Neural progenitor cell (in vitro differentiated cells): ENCODE data around the gene FAM216A. TPM values are rescaled to one million over a fixed set of nuclear protein-coding genes. Genes with fewer than 3 reads are reported as not detected.
"Not testable (repeated sequence)": the region's sequence is repeated elsewhere in the genome, so short reads cannot be mapped to it uniquely, and the experiment has no call there.

Experiments
- DNase-seq: peaks from one replicate; pipeline ENCODE4 v3.0.0-alpha.2; 2016; ENCODE audit warnings: low spot score
- H2AFZ ChIP-seq: fragments of 200-600 bp; sonication (generic); replicated peaks from 2 replicates; pipeline ENCODE4 v1.6.1; 2016; ENCODE audit warnings: antibody characterized with exemption
- H3F3A ChIP-seq: fragments of 200-600 bp; sonication (generic); 2 replicates; pipeline ENCODE4 v1.6.1; 2016; ENCODE audit warnings: antibody characterized with exemption, low read depth
- H3K27ac ChIP-seq: fragments of 200-600 bp; sonication (generic); 2 replicates; pipeline ENCODE4 v1.5.1; 2016; ENCODE audit warnings: mild to moderate bottlenecking
- H3K27me3 ChIP-seq: fragments of 200-600 bp; sonication (generic); 2 replicates; pipeline ENCODE4 v1.6.1; 2016; ENCODE audit warnings: mild to moderate bottlenecking, moderate library complexity
- H3K36me3 ChIP-seq: fragments of 200-600 bp; sonication (generic); 2 replicates; pipeline ENCODE4 v1.5.1; 2016
- H3K4me1 ChIP-seq: fragments of 200-600 bp; sonication (generic); 2 replicates; pipeline ENCODE4 v1.6.1; 2016; ENCODE audit warnings: mixed run types
- H3K4me2 ChIP-seq: fragments of 200-600 bp; sonication (generic); 2 replicates; pipeline ENCODE4 v1.6.1; 2016
- H3K4me3 ChIP-seq: fragments of 200-600 bp; sonication (generic); 2 replicates; pipeline ENCODE4 v1.5.1; 2016
- H3K79me2 ChIP-seq: fragments of 200-600 bp; sonication (generic); 2 replicates; pipeline ENCODE4 v1.6.1; 2016; ENCODE audit warnings: low read depth
- H3K9ac ChIP-seq: fragments of 200-600 bp; sonication (generic); 2 replicates; pipeline ENCODE4 v1.6.1; 2016
- H3K9me3 ChIP-seq: fragments of 200-600 bp; sonication (generic); 2 replicates; pipeline ENCODE4 v1.5.1; 2016; ENCODE audit warnings: low read depth
- H4K20me1 ChIP-seq: fragments of 200-600 bp; sonication (generic); 2 replicates; pipeline ENCODE4 v1.6.1; 2016; ENCODE audit warnings: low read depth
- H3K27ac Mint-ChIP-seq: 3 replicates; pipeline ENCODE4 v1.8.0; 2021; ENCODE audit warnings: mixed read lengths
- H3K27me3 Mint-ChIP-seq: 2 replicates; pipeline ENCODE4 v1.8.0; 2022; ENCODE audit warnings: low read depth, mild to moderate bottlenecking, inconsistent platforms, moderate library complexity, mixed read lengths; ENCODE audit not compliant: insufficient read depth
- H3K36me3 Mint-ChIP-seq: 3 replicates; pipeline ENCODE4 v1.8.0; 2021; ENCODE audit warnings: mixed read lengths
- H3K4me1 Mint-ChIP-seq: 3 replicates; pipeline ENCODE4 v1.8.0; 2021; ENCODE audit warnings: mixed read lengths
- H3K4me3 Mint-ChIP-seq: 3 replicates; pipeline ENCODE4 v1.8.0; 2021; ENCODE audit warnings: mild to moderate bottlenecking, moderate library complexity, mixed read lengths
- H3K9me3 Mint-ChIP-seq: 3 replicates; pipeline ENCODE4 v1.8.0; 2020; ENCODE audit warnings: mixed read lengths
- EZH2 ChIP-seq: fragments of 200-600 bp; sonication (generic); IDR thresholded peaks from 2 replicates; pipeline ENCODE4 v1.6.1; 2017; ENCODE audit warnings: antibody characterized with exemption, mild to moderate bottlenecking, moderate library complexity
- EZH2phosphoT487 ChIP-seq: fragments of 200-600 bp; sonication (generic); IDR thresholded peaks from 2 replicates; pipeline ENCODE4 v1.6.1; 2017; ENCODE audit warnings: antibody characterized with exemption
- total RNA-seq: library from RNA; depleted of rRNA; stranded (reverse); fragments of >200 nt; gene quantifications from 2 replicates; pipeline ENCODE4 v1.2.3, GENCODE V29; 2015; ENCODE audit warnings: low replicate concordance
- TF ChIP-seq, protein P1 (sequence below): fragments of 200-600 bp; sonication (generic); IDR thresholded peaks from 2 replicates; pipeline ENCODE4 v1.5.1; 2017; ENCODE audit warnings: antibody characterized with exemption, mild to moderate bottlenecking

FAM216A gene
- total RNA-seq, 1 donor from 2014 or later: 87.5 TPM

DNA sequence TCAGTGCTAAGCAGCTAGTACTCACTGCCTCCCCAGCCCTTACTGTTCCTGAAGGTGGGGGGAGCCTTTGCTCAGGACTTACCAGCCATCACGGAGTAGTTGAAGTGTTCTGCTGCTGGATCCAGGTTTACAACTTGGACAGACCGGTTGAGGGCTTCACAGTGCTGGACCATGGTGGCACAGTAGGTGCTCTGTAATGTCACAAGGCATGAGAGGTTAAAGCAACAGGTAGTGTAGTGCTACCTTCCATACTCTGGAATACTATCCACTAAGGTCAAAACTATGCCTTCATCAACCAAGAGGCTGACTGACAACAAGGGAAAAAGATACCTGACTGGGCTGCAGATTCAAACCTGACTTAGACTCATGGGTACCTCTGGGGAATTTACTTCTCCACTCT lies 3.6 kb upstream of the FAM216A start:
- Histone ChIP-seq H3F3A (peaks cover 18% of the 10 kb centered on the region), H3K36me3 (no peaks in the 10 kb centered on the region), H3K27ac (no peak overlapping the region), H3K4me1 (peaks cover 11% of the 10 kb centered on the region), H4K20me1 (peaks cover 20% of the 10 kb centered on the region), H3K4me3 (no peak overlapping the region), H2AFZ (no peak overlapping the region), H3K27me3 (no peaks in the 10 kb centered on the region), H3K79me2 (peaks cover 57% of the 10 kb centered on the region), H3K4me2 (no peak overlapping the region), H3K9ac (no peak overlapping the region), H3K9me3 (no peaks in the 10 kb centered on the region)
- H3K36me3 Mint-ChIP-seq: peaks cover 9% of the 10 kb centered on the region
- TF ChIP-seq EZH2 (no peak), EZH2phosphoT487 (no peak)
- TF ChIP-seq, protein P1, sequence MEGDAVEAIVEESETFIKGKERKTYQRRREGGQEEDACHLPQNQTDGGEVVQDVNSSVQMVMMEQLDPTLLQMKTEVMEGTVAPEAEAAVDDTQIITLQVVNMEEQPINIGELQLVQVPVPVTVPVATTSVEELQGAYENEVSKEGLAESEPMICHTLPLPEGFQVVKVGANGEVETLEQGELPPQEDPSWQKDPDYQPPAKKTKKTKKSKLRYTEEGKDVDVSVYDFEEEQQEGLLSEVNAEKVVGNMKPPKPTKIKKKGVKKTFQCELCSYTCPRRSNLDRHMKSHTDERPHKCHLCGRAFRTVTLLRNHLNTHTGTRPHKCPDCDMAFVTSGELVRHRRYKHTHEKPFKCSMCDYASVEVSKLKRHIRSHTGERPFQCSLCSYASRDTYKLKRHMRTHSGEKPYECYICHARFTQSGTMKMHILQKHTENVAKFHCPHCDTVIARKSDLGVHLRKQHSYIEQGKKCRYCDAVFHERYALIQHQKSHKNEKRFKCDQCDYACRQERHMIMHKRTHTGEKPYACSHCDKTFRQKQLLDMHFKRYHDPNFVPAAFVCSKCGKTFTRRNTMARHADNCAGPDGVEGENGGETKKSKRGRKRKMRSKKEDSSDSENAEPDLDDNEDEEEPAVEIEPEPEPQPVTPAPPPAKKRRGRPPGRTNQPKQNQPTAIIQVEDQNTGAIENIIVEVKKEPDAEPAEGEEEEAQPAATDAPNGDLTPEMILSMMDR: no peak
- DNase-seq: no peak
- no peak overlapping the region for H3K27ac Mint-ChIP-seq
- peaks cover 25% of the 10 kb centered on the region for H3K4me1 Mint-ChIP-seq
- H3K4me3 Mint-ChIP-seq: peak overlapping the region; percentile 61
- peaks cover 7% of the 10 kb centered on the region for H3K27me3 Mint-ChIP-seq
- no peaks in the 10 kb centered on the region for H3K9me3 Mint-ChIP-seq

DNA sequence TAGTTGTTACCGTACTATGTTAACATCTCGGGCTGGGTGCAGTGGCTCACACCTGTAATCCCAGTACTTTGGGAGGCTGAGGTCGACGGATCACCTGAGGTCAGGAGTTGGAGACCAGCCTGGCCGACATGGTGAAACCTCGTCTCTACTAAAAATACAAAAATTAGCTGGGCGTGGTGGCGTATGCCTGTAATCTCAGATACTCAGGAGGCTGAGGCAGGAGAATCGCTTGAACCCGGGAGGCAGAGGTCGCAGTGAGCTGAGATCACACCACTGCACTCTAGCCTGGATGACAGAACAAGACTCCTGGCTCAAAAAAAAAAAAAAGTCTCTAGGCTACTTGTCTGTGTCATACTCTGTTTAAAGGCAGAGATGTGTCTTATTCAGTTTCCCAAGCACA lies 2.9 kb upstream of the FAM216A start:
- H3K79me2 ChIP-seq: peaks cover 64% of the 10 kb centered on the region
- not testable (repeated sequence) for H3K9me3 Mint-ChIP-seq, H3K36me3 ChIP-seq, H3K4me3 ChIP-seq, H3K27me3 Mint-ChIP-seq, H3K27ac Mint-ChIP-seq, H3K4me2 ChIP-seq, H3K27ac ChIP-seq, H3K9me3 ChIP-seq, DNase-seq, H2AFZ ChIP-seq, H3K27me3 ChIP-seq
- peaks cover 30% of the 10 kb centered on the region for H3K4me1 Mint-ChIP-seq
- H3K4me3 Mint-ChIP-seq: peak overlapping the region; percentile 61
- H3K4me1 ChIP-seq: peaks cover 11% of the 10 kb centered on the region
- peaks cover 20% of the 10 kb centered on the region for H3F3A ChIP-seq
- peaks cover 13% of the 10 kb centered on the region for H3K36me3 Mint-ChIP-seq
- H4K20me1 ChIP-seq: peaks cover 20% of the 10 kb centered on the region
- peak overlapping the region; percentile 22 for H3K9ac ChIP-seq

DNA sequence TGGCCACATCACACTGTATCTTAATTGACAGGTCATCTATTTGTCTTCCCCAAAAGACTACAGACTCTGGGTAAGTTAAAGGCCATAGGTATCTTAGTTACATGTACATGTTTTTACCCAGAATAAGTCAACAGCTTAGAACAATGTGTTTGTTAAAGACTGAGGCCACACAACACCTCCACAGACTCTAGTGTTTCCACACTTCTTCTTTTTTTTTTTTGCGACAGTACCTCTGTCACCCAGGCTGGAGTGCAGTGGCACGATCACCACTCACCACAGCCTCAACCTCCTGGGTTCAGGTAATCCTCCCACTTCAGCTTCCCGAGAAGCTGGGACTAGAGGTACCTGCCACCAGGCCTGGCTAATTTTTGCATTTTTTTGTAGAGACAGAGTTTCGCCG lies 1.9 kb upstream of the FAM216A start:
- no peaks in the 10 kb centered on the region for H3K27me3 ChIP-seq
- Mint-ChIP-seq H3K36me3 (peaks cover 17% of the 10 kb centered on the region), H3K4me1 (peaks cover 30% of the 10 kb centered on the region), H3K9me3 (peaks cover 2% of the 10 kb centered on the region), H3K4me3 (peak overlapping the region; percentile 100), H3K27me3 (peaks cover 9% of the 10 kb centered on the region), H3K27ac (no peak overlapping the region)
- peak overlapping the region; percentile 94 for H3K9ac ChIP-seq
- H3K4me3 ChIP-seq: peak overlapping the region; percentile 96
- H3K4me1 ChIP-seq: peaks cover 11% of the 10 kb centered on the region
- peak overlapping the region; percentile 99 for H3K4me2 ChIP-seq
- no peaks in the 10 kb centered on the region for H3K9me3 ChIP-seq
- H3K36me3 ChIP-seq: no peaks in the 10 kb centered on the region
- H4K20me1 ChIP-seq: peaks cover 18% of the 10 kb centered on the region
- peaks cover 64% of the 10 kb centered on the region for H3K79me2 ChIP-seq
- no peak for DNase-seq
- TF ChIP-seq, protein P1: no peak
- no peak for TF ChIP-seq EZH2phosphoT487
- TF ChIP-seq EZH2: no peak
- H2AFZ ChIP-seq: no peak overlapping the region
- H3K27ac ChIP-seq: no peak overlapping the region
- H3F3A ChIP-seq: peaks cover 20% of the 10 kb centered on the region

DNA sequence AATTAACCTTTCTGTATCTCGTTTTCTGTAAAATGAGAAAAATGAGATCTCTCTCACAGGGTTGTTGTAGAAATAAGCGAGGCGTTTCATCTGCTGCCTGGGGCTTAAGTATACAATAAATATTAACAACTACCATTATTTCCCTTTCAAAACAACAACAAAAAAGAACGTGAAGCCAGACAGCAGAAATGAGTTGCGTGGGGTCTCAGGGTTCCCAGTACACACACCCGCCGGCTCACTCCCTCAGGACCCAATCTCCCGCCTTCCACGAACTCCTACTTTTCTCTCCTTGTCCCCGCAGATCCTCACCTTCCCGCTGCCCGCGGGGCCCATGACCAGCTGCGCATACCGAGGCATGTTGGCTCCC lies 815 bp upstream of the FAM216A start:
- peaks cover 9% of the 10 kb centered on the region for H3K27me3 Mint-ChIP-seq

More for the DNA sequence above, 815 bp upstream of the FAM216A start:
- DNase-seq: no peak
- Histone ChIP-seq H4K20me1 (peaks cover 17% of the 10 kb centered on the region), H3K9ac (peak overlapping the region; percentile 94), H3K36me3 (no peaks in the 10 kb centered on the region), H3K27ac (no peak overlapping the region), H3K79me2 (peaks cover 62% of the 10 kb centered on the region), H3K4me3 (peak overlapping the region; percentile 96), H3K27me3 (no peaks in the 10 kb centered on the region), H3K9me3 (no peaks in the 10 kb centered on the region), H3F3A (peaks cover 20% of the 10 kb centered on the region), H2AFZ (peak overlapping the region; percentile 51), H3K4me2 (peak overlapping the region; percentile 99), H3K4me1 (peaks cover 11% of the 10 kb centered on the region)
- H3K4me1 Mint-ChIP-seq: peaks cover 30% of the 10 kb centered on the region
- H3K9me3 Mint-ChIP-seq: peaks cover 2% of the 10 kb centered on the region
- H3K4me3 Mint-ChIP-seq: peak overlapping the region; percentile 100
- TF ChIP-seq EZH2phosphoT487 (no peak), EZH2 (no peak)
- TF ChIP-seq, protein P1: no peak
- H3K36me3 Mint-ChIP-seq: peaks cover 17% of the 10 kb centered on the region
- H3K27ac Mint-ChIP-seq: peak overlapping the region; percentile 100
